GM18873 (cell line): ENCODE results near the gene SMAD3.
"Not testable (repeated sequence)": the region's sequence is repeated elsewhere in the genome, so short reads cannot be mapped to it uniquely, and the experiment has no call there.

Source experiments
- ATAC-seq: cut with Tn5 transposase; IDR thresholded peaks from one replicate; pipeline ENCODE4 v1.9.1; 2021; ENCODE audit warnings: mild to moderate bottlenecking, moderate library complexity, moderate number of reproducible peaks; ENCODE audit not compliant: unreplicated experiment, low FRiP score

Gene SMAD3

DNA sequence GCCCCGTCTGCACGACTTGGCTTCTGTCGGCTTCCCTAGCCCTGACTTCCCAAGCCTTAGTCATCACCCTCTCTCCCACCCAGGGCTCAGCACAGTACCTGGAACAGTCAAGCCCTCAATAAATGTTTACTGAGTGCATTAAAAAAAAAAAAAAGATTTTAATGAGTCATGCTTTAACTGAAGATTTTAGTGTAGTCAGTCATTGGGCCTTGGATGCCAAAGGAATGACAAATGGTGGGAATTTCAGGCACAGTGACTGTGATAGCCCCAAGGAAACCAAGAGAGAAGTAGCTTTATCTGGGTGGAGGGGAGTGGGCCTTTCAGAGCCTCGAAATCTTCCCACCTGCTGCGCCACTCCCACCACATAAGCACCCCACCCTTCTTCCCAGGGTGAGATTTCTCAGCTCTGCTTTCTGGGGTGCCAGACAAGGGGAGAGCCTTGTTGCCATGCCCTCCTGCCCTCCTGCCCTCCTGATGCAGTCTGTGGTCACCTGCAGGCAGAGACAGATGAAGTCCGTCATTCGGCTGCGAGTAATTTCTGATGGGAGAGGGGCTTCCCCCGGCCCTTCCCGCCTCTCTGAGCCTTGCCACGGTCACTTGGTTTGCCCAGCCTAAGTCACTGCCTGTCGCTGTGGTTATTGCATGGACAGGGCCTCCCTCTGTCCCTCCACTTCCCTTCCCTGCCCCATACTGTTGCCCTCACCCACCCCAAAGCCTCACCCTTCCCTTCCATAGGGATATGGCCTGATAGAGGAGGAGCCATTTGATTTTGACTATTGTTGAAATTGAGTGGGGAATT, 41.8 kb downstream of the SMAD3 start:
- no peak for ATAC-seq

DNA sequence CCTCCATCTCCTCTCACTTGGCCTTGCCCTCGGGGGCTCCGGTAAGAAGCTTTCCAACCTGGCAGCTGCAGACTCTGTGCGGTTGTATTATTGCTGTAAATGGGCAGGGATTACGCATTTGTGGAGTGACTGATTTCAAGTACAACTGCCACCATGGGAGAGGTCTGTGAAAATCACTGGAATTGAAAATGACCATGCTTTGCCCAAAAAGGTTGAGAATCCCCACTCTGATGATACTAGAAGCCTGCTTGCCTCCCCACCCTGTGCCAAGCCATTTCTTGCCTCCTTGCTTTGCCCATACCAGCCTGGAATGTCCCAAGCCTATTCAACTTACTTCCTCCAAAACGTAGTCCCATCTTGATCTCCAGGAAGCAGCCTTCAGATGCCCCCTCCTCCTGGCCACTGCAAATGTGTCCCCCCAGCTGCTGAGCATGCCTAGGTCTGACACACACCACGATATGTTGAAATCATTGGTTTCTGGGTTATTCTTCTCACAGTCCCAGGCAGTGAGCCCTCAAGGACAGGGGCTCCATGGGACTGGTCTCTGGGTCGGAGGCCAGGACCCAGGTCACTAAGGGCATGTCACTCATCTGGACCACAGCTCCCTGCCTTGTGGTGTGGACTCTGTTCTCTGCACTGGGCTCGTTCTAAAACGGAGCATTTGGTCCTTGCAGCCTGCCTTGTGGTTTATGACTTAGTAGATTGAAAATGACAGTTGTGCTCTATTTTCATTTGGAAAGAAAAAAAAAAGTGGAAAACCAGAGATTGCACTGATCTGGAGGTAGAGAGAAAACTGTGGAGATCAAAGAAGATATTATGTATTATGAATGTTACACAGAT, 42.9 kb downstream of the SMAD3 start:
- no peak for ATAC-seq

DNA sequence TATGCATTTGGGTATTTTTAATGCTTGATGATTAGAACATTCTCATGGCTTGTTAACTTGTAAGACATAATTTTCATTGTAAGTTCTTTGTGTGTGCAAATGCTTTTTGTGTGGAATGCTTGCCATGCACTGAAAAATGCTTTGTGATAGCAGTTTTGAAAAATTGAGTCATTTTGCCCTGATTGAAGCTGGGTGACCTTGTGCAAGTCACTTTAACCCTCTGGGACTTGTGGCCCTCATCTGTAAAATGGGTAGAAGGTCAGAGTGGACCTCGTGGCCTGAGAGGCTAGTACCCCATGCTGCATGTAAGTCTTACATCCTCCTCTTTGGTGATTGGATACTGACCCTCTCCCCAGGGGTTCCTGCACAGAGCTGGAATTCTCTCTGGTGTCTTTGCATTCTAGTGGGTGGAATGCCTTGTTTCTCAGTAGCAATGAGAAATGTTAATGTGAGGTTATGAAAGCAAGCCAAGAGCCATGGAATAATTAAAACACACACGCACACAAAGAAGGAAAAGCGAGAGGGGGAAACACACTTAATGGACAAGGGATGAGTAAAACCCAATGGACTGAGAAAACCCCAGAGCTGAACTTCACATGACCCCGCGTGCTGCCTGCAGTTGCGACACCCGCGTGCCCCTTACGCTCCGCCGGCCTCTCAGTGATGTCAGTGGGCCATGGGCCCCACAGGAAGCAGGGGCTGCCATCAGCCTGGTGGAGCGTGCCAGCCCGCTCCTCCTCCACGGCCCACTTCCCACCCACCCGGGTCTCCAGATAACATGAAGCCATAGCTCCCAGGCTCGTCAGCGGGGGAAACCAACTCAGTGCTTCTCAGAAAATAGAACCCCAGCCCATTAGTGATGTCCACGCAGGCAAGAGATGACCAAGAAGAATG, 44.0 kb downstream of the SMAD3 start:
- no peak for ATAC-seq

DNA sequence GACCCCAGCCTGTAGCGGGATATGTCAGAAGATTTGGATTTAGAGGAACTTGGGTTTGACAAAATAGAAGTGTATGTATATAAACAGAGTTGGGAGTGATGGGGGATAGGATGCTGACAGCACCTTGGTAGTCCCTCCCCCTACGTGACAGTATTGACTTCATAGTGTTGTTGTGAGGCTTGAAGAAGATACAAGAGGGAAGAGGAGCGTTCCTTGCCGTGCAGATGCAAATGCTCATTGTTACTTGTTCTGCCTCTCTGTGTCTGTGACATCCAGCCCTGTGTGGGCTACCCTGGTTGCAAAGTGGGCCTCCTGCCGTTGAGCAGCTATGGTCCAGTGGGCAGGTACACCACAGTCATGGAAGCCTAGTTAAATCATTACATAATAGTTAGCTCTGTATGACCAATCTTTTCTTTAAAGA, 45.0 kb downstream of the SMAD3 start:
- peak; percentile 47 for ATAC-seq

DNA sequence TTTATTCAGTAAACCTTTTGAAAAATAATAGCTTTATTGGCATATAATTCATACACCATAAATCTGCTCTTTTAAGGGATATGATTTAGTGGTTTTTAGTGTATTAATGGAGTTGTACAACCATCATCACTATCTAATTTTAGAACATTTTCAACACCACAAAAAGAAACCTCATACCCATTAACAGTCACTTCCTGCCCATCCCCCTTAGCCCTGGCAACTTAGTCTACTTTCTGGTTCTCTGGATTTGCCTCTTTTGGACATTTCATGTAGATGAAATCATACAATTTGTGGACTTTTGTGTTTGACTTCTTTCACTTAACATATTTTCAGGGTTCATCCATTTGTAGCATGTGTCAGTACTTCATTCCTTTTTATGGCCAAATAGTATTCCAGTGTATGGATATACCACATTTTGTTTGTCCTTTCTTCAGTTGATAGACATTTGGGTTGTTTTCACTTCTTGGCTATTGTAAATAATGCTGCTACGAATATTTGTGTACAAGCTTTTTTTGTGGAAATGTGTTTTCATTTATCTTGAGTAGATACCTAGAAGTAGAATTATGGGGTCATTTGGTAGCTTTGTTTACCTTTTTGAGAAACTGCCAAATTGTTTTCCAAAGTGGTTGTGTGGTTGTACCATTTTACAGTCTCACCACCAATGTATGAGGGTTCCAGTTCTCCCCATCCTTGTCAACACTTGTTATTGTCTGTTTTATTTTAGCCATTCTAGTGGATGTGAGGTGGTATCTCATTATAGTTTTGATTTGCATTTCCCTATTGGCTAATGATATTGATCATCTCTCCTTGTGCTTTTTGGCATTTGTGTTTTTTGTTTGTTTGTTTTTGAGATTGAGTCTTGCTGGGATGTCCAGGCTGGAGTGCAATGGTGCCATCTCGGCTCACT, 45.8 kb downstream of the SMAD3 start:
- no peak for ATAC-seq

DNA sequence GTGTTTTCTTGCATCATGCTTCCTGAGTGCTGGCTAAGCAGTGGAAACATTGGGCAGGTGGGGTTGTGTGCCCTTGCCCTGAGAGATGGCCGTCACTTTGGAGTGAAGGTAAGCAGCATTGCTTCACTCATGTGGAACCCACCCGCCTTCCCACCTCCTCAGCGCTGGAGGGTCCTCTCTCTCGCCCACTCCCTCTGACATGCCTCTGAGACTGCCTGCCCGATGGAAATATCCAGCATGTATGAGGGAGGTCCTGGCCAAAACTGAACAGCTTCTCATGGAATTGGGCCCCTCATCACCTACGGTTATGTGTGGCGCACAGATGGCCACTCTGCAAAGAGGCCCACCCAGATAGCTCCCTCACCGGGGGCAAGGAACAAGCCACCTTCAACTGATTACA, 48.6 kb downstream of the SMAD3 start:
- ATAC-seq: no peak

DNA sequence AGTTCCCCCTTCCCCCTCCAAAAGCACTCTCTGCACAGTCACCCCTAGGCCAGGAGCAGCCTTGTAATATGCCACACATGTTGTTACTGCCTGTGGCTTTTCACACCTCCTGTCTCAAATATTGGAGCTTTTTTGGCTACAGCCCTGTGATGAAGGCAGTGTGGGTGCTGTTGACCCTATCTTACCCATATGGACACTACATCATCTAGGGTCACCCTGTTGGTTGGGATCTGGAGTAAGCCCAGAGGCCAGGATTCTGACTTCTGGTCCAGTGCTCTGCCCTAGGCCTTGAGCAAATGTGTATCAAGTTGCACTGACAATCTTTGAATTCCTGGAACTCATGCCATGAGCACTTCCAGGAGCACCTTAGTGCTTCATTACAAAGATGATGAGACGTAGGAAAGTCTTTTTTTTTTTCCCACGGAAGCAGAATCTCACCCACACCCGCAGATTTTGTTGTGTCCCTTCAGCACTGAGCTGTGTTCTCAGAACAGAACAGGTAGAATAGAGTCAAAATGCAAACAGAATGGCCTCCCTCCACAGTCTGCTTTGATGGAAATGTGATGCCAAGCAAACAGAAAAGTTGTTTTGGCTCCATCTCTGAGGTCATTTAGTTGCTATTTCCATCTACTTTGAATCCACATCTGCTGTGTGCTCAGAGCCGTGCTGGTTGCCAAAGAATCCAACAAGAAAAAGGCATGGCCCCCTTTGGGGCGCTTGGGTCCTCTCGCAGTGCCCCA, 49.6 kb downstream of the SMAD3 start:
- no peak for ATAC-seq

DNA sequence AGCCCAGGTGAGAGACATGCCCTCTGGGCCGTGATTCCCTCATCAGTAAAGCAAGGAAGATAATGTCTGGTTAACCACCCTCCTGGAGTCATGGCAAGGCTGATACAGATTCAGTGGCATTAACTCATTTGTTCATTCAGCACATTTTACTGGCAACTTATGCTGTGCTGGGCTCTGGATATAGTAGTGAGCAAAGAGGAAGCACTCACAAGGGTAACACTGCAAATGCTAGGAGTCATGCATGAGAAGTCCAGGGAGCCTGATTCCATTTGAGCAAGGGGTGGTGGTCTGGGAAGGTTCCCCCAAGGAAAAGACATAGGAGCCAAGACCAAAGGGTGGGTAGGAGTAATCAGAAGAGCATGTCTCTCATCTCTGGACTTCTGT, 50.2 kb downstream of the SMAD3 start:
- no peak for ATAC-seq

DNA sequence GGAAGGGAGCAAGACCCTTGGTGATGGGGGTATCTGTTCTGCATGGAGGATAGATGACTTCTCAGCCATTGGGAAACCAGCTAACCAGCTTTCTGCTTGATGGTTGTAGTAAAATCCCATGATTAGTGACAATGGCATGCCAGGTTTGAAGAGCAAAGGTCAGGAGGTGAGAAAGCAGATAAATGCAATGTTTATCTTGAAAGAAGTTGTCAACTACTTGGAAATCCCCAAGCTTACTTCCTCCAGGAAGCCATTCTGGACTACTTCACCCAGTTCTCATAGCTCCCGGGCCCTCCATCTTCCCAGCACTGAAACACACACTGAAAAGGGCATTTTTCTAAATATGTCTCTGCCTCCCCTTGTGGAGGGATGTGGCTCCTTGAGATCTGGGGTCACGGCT, 51.3 kb downstream of the SMAD3 start:
- no peak for ATAC-seq

DNA sequence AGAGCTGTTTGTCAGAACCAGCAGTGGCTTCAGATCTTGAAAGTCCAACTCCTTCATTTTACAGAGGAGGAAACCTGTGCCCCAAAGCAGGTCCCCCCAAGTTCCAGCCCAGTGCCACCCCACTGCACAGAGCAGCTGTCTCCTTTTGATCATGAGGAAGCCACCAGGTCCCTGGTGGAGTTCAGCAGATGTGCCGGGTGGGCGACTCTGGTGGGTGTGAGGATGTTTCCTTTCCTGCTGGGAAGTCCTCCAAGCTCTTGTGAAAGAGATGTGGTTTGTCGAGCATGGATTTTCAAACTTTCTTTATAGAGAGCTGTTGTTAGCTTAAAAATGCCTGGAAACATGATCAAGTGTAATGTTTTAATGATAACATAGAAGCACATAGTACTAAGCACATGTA, 52.0 kb downstream of the SMAD3 start:
- ATAC-seq: no peak

DNA sequence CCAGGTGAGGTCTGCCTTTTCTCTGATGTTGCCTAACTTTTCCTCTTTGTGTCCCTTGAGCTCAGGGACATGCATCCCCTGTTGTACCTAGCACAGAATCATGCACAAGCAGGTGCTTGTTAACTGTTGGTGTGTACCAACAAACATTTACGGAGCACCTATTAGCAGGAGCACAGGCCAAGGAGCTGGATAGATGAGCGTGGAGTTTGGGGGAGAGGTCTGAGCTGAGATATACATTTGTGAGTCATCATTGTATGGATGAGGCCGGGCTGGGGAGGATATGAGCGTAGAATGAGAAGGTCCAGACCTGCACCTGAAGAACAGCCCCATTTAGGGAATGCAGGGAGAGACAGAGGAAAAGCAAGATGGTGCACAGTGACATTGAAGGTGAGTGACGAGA, 53.4 kb downstream of the SMAD3 start:
- no peak for ATAC-seq

DNA sequence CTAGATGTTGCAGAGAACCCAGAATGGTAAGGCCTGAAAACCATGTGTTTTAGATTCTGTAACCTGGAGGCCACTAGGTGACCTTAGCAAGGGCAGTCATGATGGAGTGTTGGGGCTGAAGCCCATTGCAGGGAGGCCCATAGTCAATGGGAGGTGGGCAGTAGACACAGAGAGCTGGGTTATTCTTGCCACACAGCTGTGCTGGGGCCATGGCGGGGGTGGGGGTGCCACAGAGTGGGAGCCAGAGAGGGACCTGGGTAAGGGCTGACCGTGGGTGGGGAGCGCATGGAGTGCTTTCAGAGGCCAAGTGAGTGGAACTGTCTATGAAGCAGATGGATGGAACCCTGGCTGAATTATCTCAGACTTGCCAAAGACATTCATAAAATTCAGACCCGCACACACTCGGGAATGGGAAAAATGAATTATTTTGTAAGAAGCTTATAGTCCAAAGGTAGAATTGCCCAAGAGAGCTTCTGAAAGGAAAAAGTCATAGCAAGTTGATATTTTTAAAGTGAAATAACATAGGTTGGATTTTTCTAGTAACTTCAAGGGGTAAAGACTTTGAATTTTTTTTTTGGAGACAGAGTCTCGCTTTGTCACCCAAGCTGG, 53.9 kb downstream of the SMAD3 start:
- ATAC-seq: no peak

DNA sequence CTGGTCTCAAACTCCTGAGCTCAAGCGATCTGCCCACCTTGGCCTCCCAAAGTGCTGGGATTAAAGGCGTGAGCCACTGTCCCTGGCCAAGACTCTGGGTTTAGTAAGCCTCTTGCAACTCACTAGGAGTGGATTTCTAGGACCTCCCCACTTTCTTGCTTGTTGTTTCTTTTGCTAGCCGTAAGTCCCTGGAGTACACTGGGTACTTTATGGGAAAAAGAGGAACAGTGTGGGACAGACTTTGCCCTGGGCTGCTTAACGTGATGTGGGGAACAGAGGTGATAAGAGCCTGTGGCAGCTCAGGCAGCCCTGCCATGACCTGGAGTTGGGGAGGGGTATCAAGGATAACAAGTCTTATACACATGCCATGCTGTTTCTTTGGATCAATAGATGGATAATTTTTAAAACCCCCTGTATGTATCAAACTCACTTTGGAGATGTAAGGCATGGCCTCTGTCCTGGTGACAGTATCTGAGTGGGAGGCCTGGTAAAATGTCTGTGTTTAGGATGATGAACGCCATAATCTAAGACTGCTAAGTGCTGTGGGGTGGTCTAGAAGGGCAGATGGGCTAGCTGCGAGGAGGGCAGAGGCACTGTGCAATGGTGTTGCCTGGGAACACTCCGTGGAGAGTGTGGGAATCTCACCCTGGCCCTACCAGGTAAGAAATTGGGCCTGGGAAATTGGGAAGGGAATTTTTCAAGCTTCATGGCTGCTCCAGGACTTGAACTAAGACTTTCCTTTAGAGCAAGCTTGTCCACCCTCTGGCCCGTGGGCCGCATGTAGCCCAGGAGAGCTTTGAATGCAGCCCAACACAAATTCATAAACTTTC, 54.8 kb downstream of the SMAD3 start:
- no peak for ATAC-seq

DNA sequence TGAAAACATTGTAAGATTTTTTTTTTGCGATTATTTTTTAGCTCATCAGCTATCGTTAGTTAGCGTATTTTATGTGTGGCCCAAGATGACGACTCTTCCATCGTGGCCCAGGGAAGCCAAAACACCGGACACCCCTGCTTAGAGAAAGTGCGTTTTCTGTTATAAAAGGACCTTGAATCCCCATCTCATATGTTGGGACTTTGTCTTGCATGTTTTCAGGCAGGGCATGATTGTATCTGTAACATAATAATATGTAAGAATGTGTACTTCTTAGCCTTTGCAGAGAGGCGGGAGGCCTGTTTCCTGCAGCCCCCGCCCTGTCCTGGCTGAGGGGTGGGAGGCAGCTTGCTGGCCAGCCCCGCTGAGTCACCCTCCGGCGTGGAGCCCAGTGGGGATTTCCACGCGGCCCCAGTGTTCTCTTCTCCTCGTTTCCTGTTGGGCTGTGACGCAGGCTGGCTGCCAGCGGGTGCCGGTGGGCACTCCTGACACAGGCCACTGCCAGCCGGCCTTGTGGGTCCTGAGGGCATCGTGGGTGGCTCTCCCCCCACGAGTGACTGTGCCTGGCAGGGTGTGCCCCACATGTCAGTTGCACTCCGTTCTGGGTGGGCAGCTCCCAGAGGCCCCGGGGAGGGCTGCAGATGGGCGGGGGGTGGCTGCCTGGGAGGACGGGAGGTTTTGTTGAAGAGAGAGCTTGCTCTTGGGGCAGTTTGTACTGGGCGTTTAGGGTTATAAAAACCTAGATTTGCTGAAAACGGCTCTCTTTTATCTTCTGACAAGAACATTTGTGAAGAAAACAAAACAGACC, 55.6 kb downstream of the SMAD3 start:
- no peak for ATAC-seq

DNA sequence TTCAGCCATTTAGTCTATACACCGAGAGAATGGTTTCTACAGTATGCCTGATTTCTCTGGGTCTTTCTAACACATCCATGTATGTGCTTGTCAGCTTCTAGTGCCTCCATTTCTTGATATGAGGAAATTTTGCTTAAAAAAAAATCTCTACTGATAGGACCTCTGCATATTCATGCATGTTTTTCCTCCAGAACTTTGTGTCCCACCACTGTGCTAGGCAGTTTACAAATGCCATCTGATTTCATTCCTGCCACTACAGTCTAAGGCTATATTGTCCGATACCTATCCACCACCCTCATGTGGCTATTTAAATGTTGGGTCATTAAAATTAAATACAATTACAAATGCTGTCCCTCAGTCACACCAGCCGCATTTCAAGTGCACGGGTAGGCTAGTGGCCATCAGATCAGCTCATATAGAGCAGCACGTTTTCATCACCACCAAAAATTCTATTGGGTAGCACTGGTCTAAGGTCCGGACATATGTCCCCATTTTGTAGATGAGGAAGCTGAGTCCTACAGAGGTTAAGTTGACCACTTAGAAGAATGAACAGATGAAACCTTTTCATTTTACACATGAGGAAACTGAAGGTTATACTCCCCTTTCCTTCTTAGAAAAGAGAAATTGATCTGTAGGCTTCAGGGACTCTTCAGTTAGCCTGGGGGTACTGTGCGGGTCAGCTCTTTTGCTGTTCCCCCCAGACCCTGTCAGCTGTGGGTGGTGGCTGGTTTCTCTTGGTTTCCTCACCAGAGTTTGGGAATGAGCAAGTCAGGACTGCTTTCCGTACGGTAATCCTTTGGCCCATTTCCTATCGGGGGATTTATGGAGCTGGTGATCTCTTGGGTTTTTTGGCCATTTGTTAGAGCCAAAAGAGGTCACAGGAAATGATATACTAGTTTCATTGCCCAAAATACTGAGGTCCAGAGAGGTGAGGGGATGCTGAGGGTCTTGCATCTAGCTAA, 56.5 kb downstream of the SMAD3 start:
- no peak for ATAC-seq

DNA sequence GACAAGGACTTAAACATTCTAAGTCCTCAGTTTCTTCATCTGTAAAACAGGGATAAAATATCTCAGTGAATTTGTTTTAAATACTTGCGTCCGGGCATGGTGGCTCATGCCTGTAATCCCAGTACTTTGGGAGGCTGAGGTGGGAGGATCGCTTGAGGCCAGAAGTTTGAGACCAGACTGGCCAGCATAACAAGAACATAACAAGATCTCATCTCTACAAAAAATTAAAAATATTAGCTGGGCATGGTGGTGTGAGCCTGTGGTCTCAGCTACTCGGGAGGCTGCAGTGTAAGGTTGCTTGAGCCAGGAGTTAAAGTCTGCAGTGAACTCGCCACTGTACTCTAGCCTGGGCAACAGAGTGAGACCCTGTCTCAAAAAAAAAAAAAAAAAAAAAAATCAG, 57.4 kb downstream of the SMAD3 start:
- ATAC-seq: not testable (repeated sequence)
